HG02678 (cell line): ENCODE measurements around the gene HDGF.

Source experiments
- ATAC-seq: cut with Tn5 transposase; IDR thresholded peaks from one replicate; pipeline ENCODE4 v1.9.1; 2021; ENCODE audit warnings: mild to moderate bottlenecking, moderate library complexity; ENCODE audit not compliant: unreplicated experiment

HDGF gene

GRCh38 chr1:156703336-156703735 lies 48.1 kb downstream of the HDGF start:
- ATAC-seq: no peak

GRCh38 chr1:156700736-156701531 lies 50.5 kb downstream of the HDGF start:
- no peak for ATAC-seq

- no peak for ATAC-seq
Observed at GRCh38 chr1:156698995-156699394, 52.5 kb downstream of the HDGF start.

GRCh38 chr1:156697481-156697880 lies 54.0 kb downstream of the HDGF start:
- no peak for ATAC-seq

GRCh38 chr1:156696755-156697154 lies 54.7 kb downstream of the HDGF start:
- ATAC-seq: no peak

GRCh38 chr1:156694690-156694962 lies 56.8 kb downstream of the HDGF start:
- ATAC-seq: no peak

- ATAC-seq: no peak
Observed at GRCh38 chr1:156693848-156694689, 57.4 kb downstream of the HDGF start.

- no peak for ATAC-seq
Observed at GRCh38 chr1:156692925-156693847, 58.3 kb downstream of the HDGF start.

GRCh38 chr1:156692441-156692924 lies 59.0 kb downstream of the HDGF start:
- ATAC-seq: no peak
